GM12878 (cell line): ENCODE results near the gene MPEG1. TPM values are rescaled to one million over a fixed set of nuclear protein-coding genes. Genes with fewer than 3 reads are reported as not detected.

ENCODE experiments used
- CREM ChIP-seq: IDR thresholded peaks from 2 replicates; pipeline ENCODE4 v1.6.1; 2014; ENCODE audit warnings: antibody characterized with exemption, low read depth
- FOXK2 ChIP-seq: fragments of 450-650 bp; IDR thresholded peaks from 2 replicates; pipeline ENCODE4 v1.6.1; 2017; ENCODE audit warnings: mild to moderate bottlenecking, moderate library complexity
- IKZF2 ChIP-seq, 2 experiments: fragments of 450-650 bp; IDR thresholded peaks; 2 replicates each; pipeline ENCODE4 v1.6.1; 2017; ENCODE audit warnings: mild to moderate bottlenecking in 2 of 2, moderate library complexity in 2 of 2
- MEF2B ChIP-seq: fragments of 450-650 bp; IDR thresholded peaks from 2 replicates; pipeline ENCODE4 v1.6.1; 2018; ENCODE audit warnings: mild to moderate bottlenecking, moderate library complexity; ENCODE audit not compliant: partially characterized antibody, poor library complexity, severe bottlenecking
- NKRF ChIP-seq: fragments of 450-650 bp; conservative IDR thresholded peaks from 2 replicates; pipeline ENCODE4 v1.6.1; 2017; ENCODE audit warnings: mild to moderate bottlenecking, moderate library complexity
- polyA plus RNA-seq, 11 experiments: library from polyadenylated mRNA; depleted of rRNA in 4 of 11; unstranded in 6 of 11; stranded (reverse) in 5 of 11; fragments of >200 nt; fragmentation: Nextera tagmentation in 4 of 11; fragmentation: Illumina TruSeq in 1 of 11; extraction: Ambion mirVana in 4 of 11; extraction: Trizol in 1 of 11; gene quantifications; 1 replicate in 1 of 11; 2 replicates in 10 of 11; pipeline versions ENCODE4 v1.2.1 to v1.2.3, GENCODE V29; 2011 to 2016; ENCODE audit warnings: inconsistent platforms in 2 of 11, missing spikeins in 2 of 11, low read depth in 1 of 11
- total RNA-seq, 4 experiments: library from RNA; depleted of rRNA in 3 of 4; stranded (reverse); fragments of >200 nt in 3 of 4; fragmentation: Illumina TruSeq in 1 of 4; extraction: Trizol in 1 of 4; gene quantifications; 2 replicates each; pipeline versions ENCODE4 v1.2.1 to v1.2.3, GENCODE V29; 2013 to 2021
- TF ChIP-seq, protein P1 (sequence below): IDR thresholded peaks from 2 replicates; pipeline ENCODE4 v1.6.1; 2012; ENCODE audit warnings: improper control_type of control experiment, low read depth, low read length; ENCODE audit not compliant: insufficient replicate concordance
- TF ChIP-seq, protein P2 (sequence below): fragments of 450-650 bp; IDR thresholded peaks from 2 replicates; pipeline ENCODE4 v1.6.1; 2016; ENCODE audit warnings: mild to moderate bottlenecking
- TF ChIP-seq, protein P3 (sequence below): fragments of 450-650 bp; IDR thresholded peaks from 2 replicates; pipeline ENCODE4 v1.6.1; 2017; ENCODE audit warnings: mild to moderate bottlenecking, moderate library complexity
- TF ChIP-seq, protein P4 (sequence below): IDR thresholded peaks from 2 replicates; pipeline ENCODE4 v1.6.1; 2012; ENCODE audit warnings: low read depth, low read length, improper control_type of control experiment

The MPEG1 gene
- total and polyA plus RNA-seq, 10 of the 15 experiments (the other 5 are each of a cell fraction or from before 2014, with no cell fraction given), result 1.3 to 15.6 (median 11.7) TPM; not detected in 1

DNA sequence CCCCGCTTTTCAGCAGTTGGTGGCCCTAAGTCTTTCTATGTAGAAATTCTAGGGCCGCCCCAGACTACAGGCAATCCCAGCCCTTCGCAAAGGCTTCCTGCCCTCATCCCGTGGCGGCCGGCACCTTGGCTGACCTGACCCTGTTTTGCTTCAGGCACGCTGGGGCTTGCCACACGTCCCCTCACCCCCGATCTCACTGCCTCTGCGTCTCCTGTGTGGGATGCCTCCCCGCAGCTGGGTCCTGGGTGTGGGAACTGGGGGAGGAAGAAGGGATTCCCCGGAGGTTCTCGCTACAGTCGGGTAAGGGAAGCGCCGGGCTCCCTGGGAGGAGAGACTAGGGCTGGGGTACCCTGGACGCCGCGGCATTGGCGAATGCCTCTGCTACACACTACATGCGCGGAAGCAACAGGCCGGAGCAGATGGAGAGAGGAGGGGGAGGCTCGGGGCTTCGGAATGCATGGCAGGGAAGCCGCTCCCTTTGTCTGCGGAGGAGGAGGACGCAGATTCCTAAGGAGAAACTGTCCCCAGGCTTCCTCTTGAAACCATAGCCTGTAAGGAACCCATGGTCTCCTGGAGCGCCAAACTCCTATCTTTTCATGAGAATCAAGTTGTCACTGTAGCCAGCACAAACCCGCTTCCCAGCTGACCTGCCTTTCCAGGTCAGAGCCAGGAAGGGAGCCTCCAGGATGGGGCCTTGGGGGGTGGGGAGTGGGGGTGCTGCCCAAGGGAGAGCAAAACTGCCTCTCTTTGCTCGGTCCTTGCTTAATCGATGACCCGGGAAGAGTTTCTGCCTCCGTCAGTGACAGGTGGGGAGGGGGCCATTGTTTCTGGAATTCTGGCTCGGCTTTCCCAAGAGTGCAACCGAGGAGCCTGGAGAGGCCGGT is 39.4 kb downstream of the MPEG1 start (continued):
- TF ChIP-seq, protein P1, sequence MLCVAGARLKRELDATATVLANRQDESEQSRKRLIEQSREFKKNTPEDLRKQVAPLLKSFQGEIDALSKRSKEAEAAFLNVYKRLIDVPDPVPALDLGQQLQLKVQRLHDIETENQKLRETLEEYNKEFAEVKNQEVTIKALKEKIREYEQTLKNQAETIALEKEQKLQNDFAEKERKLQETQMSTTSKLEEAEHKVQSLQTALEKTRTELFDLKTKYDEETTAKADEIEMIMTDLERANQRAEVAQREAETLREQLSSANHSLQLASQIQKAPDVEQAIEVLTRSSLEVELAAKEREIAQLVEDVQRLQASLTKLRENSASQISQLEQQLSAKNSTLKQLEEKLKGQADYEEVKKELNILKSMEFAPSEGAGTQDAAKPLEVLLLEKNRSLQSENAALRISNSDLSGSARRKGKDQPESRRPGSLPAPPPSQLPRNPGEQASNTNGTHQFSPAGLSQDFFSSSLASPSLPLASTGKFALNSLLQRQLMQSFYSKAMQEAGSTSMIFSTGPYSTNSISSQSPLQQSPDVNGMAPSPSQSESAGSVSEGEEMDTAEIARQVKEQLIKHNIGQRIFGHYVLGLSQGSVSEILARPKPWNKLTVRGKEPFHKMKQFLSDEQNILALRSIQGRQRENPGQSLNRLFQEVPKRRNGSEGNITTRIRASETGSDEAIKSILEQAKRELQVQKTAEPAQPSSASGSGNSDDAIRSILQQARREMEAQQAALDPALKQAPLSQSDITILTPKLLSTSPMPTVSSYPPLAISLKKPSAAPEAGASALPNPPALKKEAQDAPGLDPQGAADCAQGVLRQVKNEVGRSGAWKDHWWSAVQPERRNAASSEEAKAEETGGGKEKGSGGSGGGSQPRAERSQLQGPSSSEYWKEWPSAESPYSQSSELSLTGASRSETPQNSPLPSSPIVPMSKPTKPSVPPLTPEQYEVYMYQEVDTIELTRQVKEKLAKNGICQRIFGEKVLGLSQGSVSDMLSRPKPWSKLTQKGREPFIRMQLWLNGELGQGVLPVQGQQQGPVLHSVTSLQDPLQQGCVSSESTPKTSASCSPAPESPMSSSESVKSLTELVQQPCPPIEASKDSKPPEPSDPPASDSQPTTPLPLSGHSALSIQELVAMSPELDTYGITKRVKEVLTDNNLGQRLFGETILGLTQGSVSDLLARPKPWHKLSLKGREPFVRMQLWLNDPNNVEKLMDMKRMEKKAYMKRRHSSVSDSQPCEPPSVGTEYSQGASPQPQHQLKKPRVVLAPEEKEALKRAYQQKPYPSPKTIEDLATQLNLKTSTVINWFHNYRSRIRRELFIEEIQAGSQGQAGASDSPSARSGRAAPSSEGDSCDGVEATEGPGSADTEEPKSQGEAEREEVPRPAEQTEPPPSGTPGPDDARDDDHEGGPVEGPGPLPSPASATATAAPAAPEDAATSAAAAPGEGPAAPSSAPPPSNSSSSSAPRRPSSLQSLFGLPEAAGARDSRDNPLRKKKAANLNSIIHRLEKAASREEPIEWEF, result no peak
- TF ChIP-seq MEF2B (peak; percentile 56), IKZF2 (IDR thresholded peaks at IDR 0.05) (peak; percentile 52 to 66), FOXK2 (no peak), NKRF (no peak; the same call in 1 of the 2 replicates), CREM (no peak; the same call in 1 of the 2 replicates)
- TF ChIP-seq, protein P2, sequence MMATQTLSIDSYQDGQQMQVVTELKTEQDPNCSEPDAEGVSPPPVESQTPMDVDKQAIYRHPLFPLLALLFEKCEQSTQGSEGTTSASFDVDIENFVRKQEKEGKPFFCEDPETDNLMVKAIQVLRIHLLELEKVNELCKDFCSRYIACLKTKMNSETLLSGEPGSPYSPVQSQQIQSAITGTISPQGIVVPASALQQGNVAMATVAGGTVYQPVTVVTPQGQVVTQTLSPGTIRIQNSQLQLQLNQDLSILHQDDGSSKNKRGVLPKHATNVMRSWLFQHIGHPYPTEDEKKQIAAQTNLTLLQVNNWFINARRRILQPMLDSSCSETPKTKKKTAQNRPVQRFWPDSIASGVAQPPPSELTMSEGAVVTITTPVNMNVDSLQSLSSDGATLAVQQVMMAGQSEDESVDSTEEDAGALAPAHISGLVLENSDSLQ, result no peak
- TF ChIP-seq, protein P3, sequence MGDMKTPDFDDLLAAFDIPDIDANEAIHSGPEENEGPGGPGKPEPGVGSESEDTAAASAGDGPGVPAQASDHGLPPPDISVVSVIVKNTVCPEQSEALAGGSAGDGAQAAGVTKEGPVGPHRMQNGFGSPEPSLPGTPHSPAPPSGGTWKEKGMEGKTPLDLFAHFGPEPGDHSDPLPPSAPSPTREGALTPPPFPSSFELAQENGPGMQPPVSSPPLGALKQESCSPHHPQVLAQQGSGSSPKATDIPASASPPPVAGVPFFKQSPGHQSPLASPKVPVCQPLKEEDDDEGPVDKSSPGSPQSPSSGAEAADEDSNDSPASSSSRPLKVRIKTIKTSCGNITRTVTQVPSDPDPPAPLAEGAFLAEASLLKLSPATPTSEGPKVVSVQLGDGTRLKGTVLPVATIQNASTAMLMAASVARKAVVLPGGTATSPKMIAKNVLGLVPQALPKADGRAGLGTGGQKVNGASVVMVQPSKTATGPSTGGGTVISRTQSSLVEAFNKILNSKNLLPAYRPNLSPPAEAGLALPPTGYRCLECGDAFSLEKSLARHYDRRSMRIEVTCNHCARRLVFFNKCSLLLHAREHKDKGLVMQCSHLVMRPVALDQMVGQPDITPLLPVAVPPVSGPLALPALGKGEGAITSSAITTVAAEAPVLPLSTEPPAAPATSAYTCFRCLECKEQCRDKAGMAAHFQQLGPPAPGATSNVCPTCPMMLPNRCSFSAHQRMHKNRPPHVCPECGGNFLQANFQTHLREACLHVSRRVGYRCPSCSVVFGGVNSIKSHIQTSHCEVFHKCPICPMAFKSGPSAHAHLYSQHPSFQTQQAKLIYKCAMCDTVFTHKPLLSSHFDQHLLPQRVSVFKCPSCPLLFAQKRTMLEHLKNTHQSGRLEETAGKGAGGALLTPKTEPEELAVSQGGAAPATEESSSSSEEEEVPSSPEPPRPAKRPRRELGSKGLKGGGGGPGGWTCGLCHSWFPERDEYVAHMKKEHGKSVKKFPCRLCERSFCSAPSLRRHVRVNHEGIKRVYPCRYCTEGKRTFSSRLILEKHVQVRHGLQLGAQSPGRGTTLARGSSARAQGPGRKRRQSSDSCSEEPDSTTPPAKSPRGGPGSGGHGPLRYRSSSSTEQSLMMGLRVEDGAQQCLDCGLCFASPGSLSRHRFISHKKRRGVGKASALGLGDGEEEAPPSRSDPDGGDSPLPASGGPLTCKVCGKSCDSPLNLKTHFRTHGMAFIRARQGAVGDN, result no peak
- TF ChIP-seq, protein P4, sequence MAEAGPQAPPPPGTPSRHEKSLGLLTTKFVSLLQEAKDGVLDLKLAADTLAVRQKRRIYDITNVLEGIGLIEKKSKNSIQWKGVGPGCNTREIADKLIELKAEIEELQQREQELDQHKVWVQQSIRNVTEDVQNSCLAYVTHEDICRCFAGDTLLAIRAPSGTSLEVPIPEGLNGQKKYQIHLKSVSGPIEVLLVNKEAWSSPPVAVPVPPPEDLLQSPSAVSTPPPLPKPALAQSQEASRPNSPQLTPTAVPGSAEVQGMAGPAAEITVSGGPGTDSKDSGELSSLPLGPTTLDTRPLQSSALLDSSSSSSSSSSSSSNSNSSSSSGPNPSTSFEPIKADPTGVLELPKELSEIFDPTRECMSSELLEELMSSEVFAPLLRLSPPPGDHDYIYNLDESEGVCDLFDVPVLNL, result no peak
